IMR-90 (cell line): ENCODE measurements around the gene ZNF558. TPM values are rescaled to one million over a fixed set of nuclear protein-coding genes. Genes with fewer than 3 reads are reported as not detected.

Experiments used
- ATAC-seq: fragments of 200-7000 bp; cut with Tn5 transposase; 2 replicates; pipeline ENCODE4 v1.9.1; 2020; ENCODE audit warnings: low read depth, mild to moderate bottlenecking, moderate library complexity
- BruUV-seq: library from RNA; stranded (reverse); fragments of 400-500 nt; replicated peaks from 2 replicates; lab custom pipeline; 2021; lab: Mats Ljungman, UMichigan
- CTCF ChIA-PET: fragments of 300-600 bp; formaldehyde crosslinking; extraction: SDS; loops from one replicate; lab custom pipeline; 2021; ENCODE audit warnings: antibody characterized with exemption; lab: Yijun Ruan, JAX
- POLR2A ChIA-PET: fragments of 300-600 bp; sonication (Branson Sonifier 250); formaldehyde crosslinking; loops from one replicate; lab custom pipeline; 2022; ENCODE audit warnings: antibody characterized with exemption; ENCODE audit not compliant: unreplicated experiment; lab: Charles Lee
- DNase-seq: peaks from one replicate; pipeline ENCODE4 v3.0.0; 2013
- H2AFZ ChIP-seq: replicated peaks from 2 replicates; pipeline ENCODE3; 2013; ENCODE audit warnings: low read length, mild to moderate bottlenecking; ENCODE audit not compliant: poor library complexity
- H2AK5ac ChIP-seq: 2 replicates; pipeline ENCODE4 v1.6.1; 2013; ENCODE audit warnings: low read depth, low read length, inconsistent platforms
- H2AK9ac ChIP-seq: replicated peaks from 2 replicates; pipeline ENCODE3; 2013; ENCODE audit warnings: mild to moderate bottlenecking, low read depth, low read length, moderate library complexity; ENCODE audit not compliant: poor library complexity
- H2BK120ac ChIP-seq: 2 replicates; pipeline ENCODE4 v1.6.1; 2013; ENCODE audit warnings: low read depth, low read length, inconsistent platforms
- H2BK15ac ChIP-seq: 3 replicates; pipeline ENCODE4 v1.6.1; 2013; ENCODE audit warnings: low read depth, low read length, inconsistent platforms
- H2BK20ac ChIP-seq: 2 replicates; pipeline ENCODE4 v1.6.1; 2013; ENCODE audit warnings: low read depth, mild to moderate bottlenecking, inconsistent platforms, low read length, moderate library complexity
- H2BK5ac ChIP-seq: 2 replicates; pipeline ENCODE4 v1.6.1; 2013; ENCODE audit warnings: mild to moderate bottlenecking, low read depth, low read length, inconsistent platforms; ENCODE audit not compliant: poor library complexity, severe bottlenecking
- H3K14ac ChIP-seq: replicated peaks from 2 replicates; pipeline ENCODE4 v1.6.1; 2013; ENCODE audit warnings: low read depth, low read length, inconsistent platforms
- H3K18ac ChIP-seq: 2 replicates; pipeline ENCODE4 v1.6.1; 2013; ENCODE audit warnings: low read depth, low read length, control low read depth
- H3K23ac ChIP-seq: 2 replicates; pipeline ENCODE4 v1.6.1; 2013; ENCODE audit warnings: low read depth, low read length, inconsistent platforms
- H3K27ac ChIP-seq: 2 replicates; pipeline ENCODE4 v1.5.1; 2013; ENCODE audit warnings: mild to moderate bottlenecking, control low read depth, low read length; ENCODE audit not compliant: insufficient read depth
- H3K27me3 ChIP-seq: 2 replicates; pipeline ENCODE4 v1.6.1; 2013; ENCODE audit warnings: low read length; ENCODE audit not compliant: control insufficient read depth, insufficient read depth
- H3K36me3 ChIP-seq: 2 replicates; pipeline ENCODE4 v1.6.1; 2013; ENCODE audit warnings: low read length, mixed read lengths; ENCODE audit not compliant: control insufficient read depth, insufficient read depth
- H3K4ac ChIP-seq: 2 replicates; pipeline ENCODE4 v1.6.1; 2013; ENCODE audit warnings: low read depth, low read length, inconsistent platforms
- H3K4me1 ChIP-seq: 2 replicates; pipeline ENCODE4 v1.6.1; 2013; ENCODE audit warnings: low read length, mixed read lengths; ENCODE audit not compliant: control insufficient read depth, insufficient read depth
- H3K4me2 ChIP-seq: 2 replicates; pipeline ENCODE4 v1.6.1; 2013; ENCODE audit warnings: low read depth, mild to moderate bottlenecking, control low read depth, low read length, moderate library complexity
- H3K4me3 ChIP-seq: 2 replicates; pipeline ENCODE4 v1.5.1; 2013; ENCODE audit warnings: low read depth, mild to moderate bottlenecking, control low read depth, low read length, moderate library complexity; ENCODE audit not compliant: insufficient read depth
- H3K56ac ChIP-seq: 2 replicates; pipeline ENCODE4 v1.6.1; 2013; ENCODE audit warnings: low read length, inconsistent platforms; ENCODE audit not compliant: insufficient read depth; ENCODE audit errors: extremely low read depth
- H3K79me1 ChIP-seq, 2 experiments: 2 replicates each; pipeline ENCODE4 v1.6.1; 2013; ENCODE audit warnings: low read length in 2 of 2, inconsistent platforms in 1 of 2, low read depth in 1 of 2
- H3K9ac ChIP-seq: 2 replicates; pipeline ENCODE4 v1.6.1; 2013; ENCODE audit warnings: low read depth, low read length, control low read depth
- H3K9me1 ChIP-seq: 2 replicates; pipeline ENCODE4 v1.6.1; 2013; ENCODE audit warnings: low read length, inconsistent platforms; ENCODE audit not compliant: insufficient read depth
- H3K9me3 ChIP-seq: 2 replicates; pipeline ENCODE4 v1.6.1; 2013; ENCODE audit warnings: low read length; ENCODE audit not compliant: control insufficient read depth, insufficient read depth
- H4K20me1 ChIP-seq: 2 replicates; pipeline ENCODE4 v1.6.1; 2013; ENCODE audit warnings: low read length, inconsistent platforms; ENCODE audit not compliant: insufficient read depth
- H4K5ac ChIP-seq: 2 replicates; pipeline ENCODE4 v1.6.1; 2013; ENCODE audit warnings: mild to moderate bottlenecking, low read depth, low read length, control low read depth
- H4K8ac ChIP-seq, 2 experiments: 2 replicates each; pipeline ENCODE4 v1.6.1; 2013; ENCODE audit warnings: low read depth in 2 of 2, low read length in 2 of 2, control low read depth in 1 of 2, inconsistent platforms in 1 of 2
- H4K91ac ChIP-seq: 2 replicates; pipeline ENCODE4 v1.6.1; 2013; ENCODE audit warnings: low read depth, low read length, inconsistent platforms; ENCODE audit not compliant: insufficient read depth
- BHLHE40 ChIP-seq: fragments of 150-350 bp; IDR thresholded peaks from 2 replicates; pipeline ENCODE4 v1.6.1; 2016; ENCODE audit warnings: mild to moderate bottlenecking, low read depth, low read length
- FOS ChIP-seq: fragments of 150-350 bp; IDR thresholded peaks from 2 replicates; pipeline ENCODE4 v1.6.1; 2016; ENCODE audit warnings: low read depth, low read length
- MXI1 ChIP-seq: IDR thresholded peaks from 2 replicates; pipeline ENCODE4 v1.6.1; 2012; ENCODE audit warnings: low read depth, mild to moderate bottlenecking, low read length, moderate library complexity, borderline replicate concordance
- POLR2A ChIP-seq: IDR thresholded peaks from 2 replicates; pipeline ENCODE4 v1.6.1; 2012; ENCODE audit warnings: mild to moderate bottlenecking, low read depth, low read length
- RAD21 ChIP-seq: IDR thresholded peaks from 2 replicates; pipeline ENCODE4 v1.6.1; 2012; ENCODE audit warnings: low read length, improper control_type of control experiment
- RCOR1 ChIP-seq: IDR thresholded peaks from 2 replicates; pipeline ENCODE4 v1.6.1; 2012; ENCODE audit warnings: mild to moderate bottlenecking, low read length, improper control_type of control experiment; ENCODE audit not compliant: insufficient replicate concordance
- SMC3 ChIP-seq: fragments of 150-350 bp; IDR thresholded peaks from 2 replicates; pipeline ENCODE4 v1.6.1; 2016; ENCODE audit warnings: low read depth, mild to moderate bottlenecking, antibody characterized with exemption, low read length, moderate library complexity
- dilution Hi-C: fragments of 300-500 bp; cut with HindIII; formaldehyde crosslinking; loops from one replicate; pipeline ENCODE4 v1.14.3; 2018; ENCODE audit warnings: low sequenced_read_pairs; ENCODE audit not compliant: unreplicated experiment
- in situ Hi-C: fragments of 300-500 bp; cut with MboI; formaldehyde crosslinking; loops from 3 replicates; pipeline ENCODE4 v1.14.3; 2019; ENCODE audit warnings: low sequenced_read_pairs, inconsistent platforms, mixed read lengths
- intact Hi-C: fragments of 100-400 bp; cut with micrococcal nuclease; formaldehyde crosslinking; loops from 2 replicates; pipeline ENCODE4 v1.10.0; 2022
- polyA plus RNA-seq, 3 experiments: library from polyadenylated mRNA; depleted of rRNA; stranded (reverse); fragments of >200 nt; gene quantifications; 2 replicates each; pipeline ENCODE4 v1.2.3, GENCODE V29; 2012; ENCODE audit warnings: low replicate concordance in 1 of 3
- total RNA-seq: library from RNA; depleted of rRNA; stranded (reverse); fragments of >200 nt; gene quantifications from 2 replicates; pipeline ENCODE4 v1.2.3, GENCODE V29; 2012
- TF ChIP-seq, protein P1 (sequence below): fragments of 150-350 bp; IDR thresholded peaks from 2 replicates; pipeline ENCODE4 v1.6.1; 2016; ENCODE audit warnings: low read depth, mild to moderate bottlenecking, low read length, moderate library complexity, borderline replicate concordance

Gene ZNF558
- total and polyA plus RNA-seq, 2 of the 4 experiments (the other 2 are of a cell fraction) = 14.3 to 21.0 TPM

GRCh38 chr19:8866344-8866743 lies 34.2 kb upstream of the ZNF558 start:
- ChIA-PET POLR2A (no interaction called here), CTCF (no interaction called here)
- no peak overlapping the region for H2BK20ac ChIP-seq
- ATAC-seq (no peak), DNase-seq (no peak)
- H3K4me1 ChIP-seq = no peaks in the 10 kb centered on the region
- no TSS peak for BruUV-seq
- no peaks in the 10 kb centered on the region for H3K36me3 ChIP-seq
- no peak overlapping the region for H3K27ac ChIP-seq
- H4K5ac ChIP-seq = no peak overlapping the region
- no peak overlapping the region for H2AK5ac ChIP-seq
- H4K20me1 ChIP-seq = no peaks in the 10 kb centered on the region
- TF ChIP-seq SMC3 = no peak
- no peak for TF ChIP-seq FOS
- no peak for TF ChIP-seq MXI1
- no peak for TF ChIP-seq POLR2A
- TF ChIP-seq RAD21 = no peak
- no peak for TF ChIP-seq BHLHE40
- TF ChIP-seq, protein P1, sequence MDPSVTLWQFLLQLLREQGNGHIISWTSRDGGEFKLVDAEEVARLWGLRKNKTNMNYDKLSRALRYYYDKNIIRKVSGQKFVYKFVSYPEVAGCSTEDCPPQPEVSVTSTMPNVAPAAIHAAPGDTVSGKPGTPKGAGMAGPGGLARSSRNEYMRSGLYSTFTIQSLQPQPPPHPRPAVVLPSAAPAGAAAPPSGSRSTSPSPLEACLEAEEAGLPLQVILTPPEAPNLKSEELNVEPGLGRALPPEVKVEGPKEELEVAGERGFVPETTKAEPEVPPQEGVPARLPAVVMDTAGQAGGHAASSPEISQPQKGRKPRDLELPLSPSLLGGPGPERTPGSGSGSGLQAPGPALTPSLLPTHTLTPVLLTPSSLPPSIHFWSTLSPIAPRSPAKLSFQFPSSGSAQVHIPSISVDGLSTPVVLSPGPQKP = no peak
- TF ChIP-seq RCOR1 = no peak
- no peak overlapping the region for H2BK15ac ChIP-seq
- no peaks in the 10 kb centered on the region for H3K27me3 ChIP-seq
- no peaks in the 10 kb centered on the region for H3K79me1 ChIP-seq
- no peak overlapping the region for H3K4ac ChIP-seq
- dilution Hi-C loops = no loop called here
- no peak overlapping the region for H2AFZ ChIP-seq
- H2BK5ac ChIP-seq = no peak overlapping the region
- in situ Hi-C loops = no loop called here
- no peak overlapping the region for H3K23ac ChIP-seq
- H4K8ac ChIP-seq = no peak overlapping the region
- H4K91ac ChIP-seq = no peak overlapping the region
- no peak overlapping the region for H3K9ac ChIP-seq
- peaks cover 16% of the 10 kb centered on the region for H3K9me3 ChIP-seq
- no peak overlapping the region for H2BK120ac ChIP-seq
- intact Hi-C loops = no loop called here
- H2AK9ac ChIP-seq = no peak overlapping the region
- no peak overlapping the region for H3K4me3 ChIP-seq
- no peak overlapping the region for H3K56ac ChIP-seq
- H3K9me1 ChIP-seq = no peaks in the 10 kb centered on the region
- H3K18ac ChIP-seq = no peak overlapping the region
- H3K14ac ChIP-seq = no peak overlapping the region
- H3K4me2 ChIP-seq = no peak overlapping the region
